NCI-H2171 treated with DMSO at 0.1 percent for 48 hours (cell line): ENCODE data around the gene LYRM9.
"Not testable (repeated sequence)": the region's sequence is repeated elsewhere in the genome, so short reads cannot be mapped to it uniquely, and the experiment has no call there.

Experiments used
- DNase-seq: peaks from one replicate; lab custom pipeline; 2025; lab: John Stamatoyannopoulos, UW

The LYRM9 gene

GRCh38 chr17:27873746-27874145 lies 19.4 kb downstream of the LYRM9 start:
- no peak for DNase-seq

GRCh38 chr17:27873211-27873610 lies 20.0 kb downstream of the LYRM9 start:
- DNase-seq: no peak

- DNase-seq: no peak
These were observed 20.4 kb downstream of the LYRM9 start for GRCh38 chr17:27872776-27873175.

- DNase-seq: no peak
These were observed 21.8 kb downstream of the LYRM9 start for GRCh38 chr17:27871407-27871806.

- no peak for DNase-seq
These were observed 22.8 kb downstream of the LYRM9 start for GRCh38 chr17:27870345-27870744.

GRCh38 chr17:27868565-27868964 lies 24.6 kb downstream of the LYRM9 start:
- no peak for DNase-seq

GRCh38 chr17:27862840-27863239 lies 30.3 kb downstream of the LYRM9 start:
- no peak for DNase-seq

GRCh38 chr17:27862004-27862403 lies 31.2 kb downstream of the LYRM9 start:
- no peak for DNase-seq

- DNase-seq: no peak
These were observed 32.0 kb downstream of the LYRM9 start for GRCh38 chr17:27860971-27861664.

- DNase-seq: no peak
These were observed 34.4 kb downstream of the LYRM9 start for GRCh38 chr17:27858621-27859305.

- no peak for DNase-seq
These were observed 36.3 kb downstream of the LYRM9 start for GRCh38 chr17:27856676-27857432.

GRCh38 chr17:27855454-27855853 lies 37.7 kb downstream of the LYRM9 start:
- no peak for DNase-seq

GRCh38 chr17:27854163-27854562 lies 39.0 kb downstream of the LYRM9 start:
- DNase-seq: no peak

- no peak for DNase-seq
These were observed 40.1 kb downstream of the LYRM9 start for GRCh38 chr17:27853091-27853490.

GRCh38 chr17:27849474-27850185 lies 43.5 kb downstream of the LYRM9 start:
- no peak for DNase-seq

- peak; percentile 90 for DNase-seq
These were observed 44.2 kb downstream of the LYRM9 start for GRCh38 chr17:27848931-27849330.

- not testable (repeated sequence) for DNase-seq
These were observed 46.3 kb downstream of the LYRM9 start for GRCh38 chr17:27846808-27847307.

- DNase-seq: no peak
These were observed 47.0 kb downstream of the LYRM9 start for GRCh38 chr17:27846042-27846655.

GRCh38 chr17:27845264-27846041 lies 47.7 kb downstream of the LYRM9 start:
- DNase-seq: no peak

GRCh38 chr17:27840688-27841087 lies 52.5 kb downstream of the LYRM9 start:
- no peak for DNase-seq

GRCh38 chr17:27840406-27840678 lies 52.8 kb downstream of the LYRM9 start:
- not testable (repeated sequence) for DNase-seq
